Subcutaneous abdominal adipose tissue (tissue), 5 donors: ENCODE measurements around the gene WIZ.

ENCODE experiments used
- H3K27ac ChIP-seq: one replicate; pipeline ENCODE4 v1.7.0; 2013; ENCODE audit warnings: low read depth, mild to moderate bottlenecking, inconsistent platforms, low read length, moderate library complexity
- H3K27me3 ChIP-seq, 5 donors: one replicate each; pipeline ENCODE4 v1.7.0; 2013; ENCODE audit warnings: low read length in 5 of 5, inconsistent platforms in 1 of 5; ENCODE audit not compliant: control insufficient read depth in 5 of 5, insufficient read depth in 4 of 5
- H3K36me3 ChIP-seq, 5 donors: one replicate each; pipeline ENCODE4 v1.7.0; 2013; ENCODE audit warnings: low read length in 5 of 5; ENCODE audit not compliant: control insufficient read depth in 5 of 5, insufficient read depth in 5 of 5
- H3K4me1 ChIP-seq, 5 donors: one replicate each; pipeline ENCODE4 v1.7.0; 2013; ENCODE audit warnings: low read length in 5 of 5, mild to moderate bottlenecking in 3 of 5, moderate library complexity in 1 of 5; ENCODE audit not compliant: control insufficient read depth in 5 of 5, insufficient read depth in 5 of 5
- H3K4me3 ChIP-seq, 5 donors: one replicate each; pipeline ENCODE4 v1.7.0; 2013; ENCODE audit warnings: low read length in 5 of 5, low read depth in 1 of 5
- H3K9ac ChIP-seq, 5 donors: one replicate each; pipeline ENCODE4 v1.7.0; 2013; ENCODE audit warnings: low read length in 5 of 5, mild to moderate bottlenecking in 4 of 5, moderate library complexity in 3 of 5
- H3K9me3 ChIP-seq, 5 donors: one replicate each; pipeline ENCODE4 v1.7.0; 2013; ENCODE audit warnings: low read length in 5 of 5; ENCODE audit not compliant: control insufficient read depth in 5 of 5
- donor health status: healthy.
- donor health status: healthy.
- donor health status: healthy.
- donor health status: healthy.
- donor health status: healthy.

Gene WIZ

DNA sequence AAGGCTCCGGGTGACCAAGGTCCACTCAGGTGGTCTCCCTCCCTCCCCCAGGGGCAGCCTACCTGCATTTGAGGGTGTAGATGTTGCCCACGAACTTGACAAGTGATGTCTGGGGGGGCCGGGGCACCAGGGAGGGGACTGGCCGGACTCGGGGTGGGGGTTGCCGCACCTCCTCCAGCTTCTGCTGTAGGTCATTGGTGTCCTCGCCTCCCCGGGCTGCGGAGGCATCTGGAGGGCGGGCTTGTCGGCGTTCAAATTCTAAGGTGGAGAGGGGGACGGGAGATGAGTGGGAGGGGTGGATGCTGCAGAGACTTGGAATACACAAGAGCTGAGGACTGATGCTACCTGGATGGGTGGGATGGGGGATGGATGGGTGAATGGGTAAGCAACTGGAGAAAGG lies 25.6 kb downstream of the WIZ start:
- Histone ChIP-seq H3K36me3 (peaks cover 2 to 62% (median 56%) of the 10 kb centered on the region in 5 donors), H3K27me3 (no peaks in the 10 kb centered on the region), H3K27ac (no peak overlapping the region), H3K4me3 (no peak overlapping the region), H3K4me1 (peaks cover 0 to 23% (median 17%) of the 10 kb centered on the region in 5 donors), H3K9ac (no peak overlapping the region), H3K9me3 (peaks cover 0 to 7% (median 6%) of the 10 kb centered on the region in 5 donors)

DNA sequence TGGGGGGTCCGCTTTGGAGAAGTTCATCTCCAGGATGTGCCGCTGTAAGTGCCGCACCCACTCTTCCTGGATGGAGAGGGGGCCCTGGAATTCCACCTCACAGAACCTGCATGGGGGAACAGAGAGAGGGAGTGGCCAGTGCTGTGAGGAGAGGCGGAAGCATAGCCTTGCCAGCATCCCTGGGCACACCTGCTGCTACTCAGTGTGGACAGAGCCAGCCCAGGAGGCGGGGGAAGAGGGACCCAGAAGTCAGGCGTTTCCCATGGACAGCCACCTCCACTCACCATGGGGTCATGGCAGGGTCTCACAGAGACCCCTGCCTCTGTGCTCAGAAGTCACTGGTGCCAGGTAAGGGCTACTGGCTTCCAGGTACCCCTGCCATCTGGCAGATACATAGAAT lies 26.6 kb downstream of the WIZ start:
- H3K4me1 ChIP-seq, result peaks cover 0 to 24% (median 18%) of the 10 kb centered on the region in 5 donors
- no peak overlapping the region for H3K4me3 ChIP-seq
- H3K27ac ChIP-seq, result no peak overlapping the region
- peaks cover 2 to 59% (median 51%) of the 10 kb centered on the region in 5 donors for H3K36me3 ChIP-seq
- H3K9me3 ChIP-seq, result peaks cover 0 to 7% (median 6%) of the 10 kb centered on the region in 5 donors
- no peaks in the 10 kb centered on the region for H3K27me3 ChIP-seq
- H3K9ac ChIP-seq, result no peak overlapping the region

DNA sequence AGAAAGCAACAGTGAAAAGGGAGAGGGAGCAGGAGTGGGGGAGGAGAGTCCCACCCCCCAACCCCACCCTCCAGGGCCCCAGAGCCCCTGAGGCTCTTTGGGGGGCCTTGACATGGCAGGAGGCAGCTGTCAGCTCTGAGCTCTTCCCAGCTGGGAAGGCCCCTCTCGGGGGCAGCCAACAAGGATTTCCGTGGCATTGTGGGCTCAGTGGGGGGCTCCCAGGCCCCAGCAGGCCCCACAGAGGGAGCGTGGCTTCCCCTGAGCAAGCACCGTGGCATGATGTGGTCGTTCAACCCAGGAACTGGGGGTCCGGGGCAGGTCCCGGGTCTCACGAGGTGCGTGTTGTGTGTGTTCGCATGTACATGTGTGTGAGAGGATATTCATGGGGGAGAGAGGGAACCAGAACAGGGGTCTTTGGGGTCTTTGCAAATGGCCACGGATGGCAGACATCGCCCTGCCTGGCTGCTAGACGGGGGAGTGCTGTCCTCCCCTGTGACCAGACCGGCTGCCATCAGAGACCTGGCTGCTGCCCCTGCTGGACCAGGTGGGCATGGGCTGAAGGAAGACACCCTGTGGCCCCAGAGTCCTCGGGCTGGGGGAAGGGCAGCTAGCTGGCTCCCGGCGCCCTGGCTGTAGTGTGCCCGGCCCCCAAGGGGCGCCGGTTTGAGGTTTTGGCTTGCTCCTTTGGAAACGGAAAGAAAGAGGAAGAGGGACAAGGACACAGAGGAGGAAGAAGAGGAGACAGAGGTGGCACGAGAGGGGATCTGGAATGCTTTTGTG lies 27.3 kb downstream of the WIZ start:
- H3K9ac ChIP-seq, result no peak overlapping the region
- no peaks in the 10 kb centered on the region for H3K27me3 ChIP-seq
- H3K27ac ChIP-seq, result peak overlapping the region; percentile 41
- H3K36me3 ChIP-seq, result peaks cover 2 to 52% (median 48%) of the 10 kb centered on the region in 5 donors
- H3K4me1 ChIP-seq, result peaks cover 0 to 31% (median 25%) of the 10 kb centered on the region in 5 donors
- peaks cover 0 to 7% (median 6%) of the 10 kb centered on the region in 5 donors for H3K9me3 ChIP-seq
- H3K4me3 ChIP-seq, result no peak overlapping the region

DNA sequence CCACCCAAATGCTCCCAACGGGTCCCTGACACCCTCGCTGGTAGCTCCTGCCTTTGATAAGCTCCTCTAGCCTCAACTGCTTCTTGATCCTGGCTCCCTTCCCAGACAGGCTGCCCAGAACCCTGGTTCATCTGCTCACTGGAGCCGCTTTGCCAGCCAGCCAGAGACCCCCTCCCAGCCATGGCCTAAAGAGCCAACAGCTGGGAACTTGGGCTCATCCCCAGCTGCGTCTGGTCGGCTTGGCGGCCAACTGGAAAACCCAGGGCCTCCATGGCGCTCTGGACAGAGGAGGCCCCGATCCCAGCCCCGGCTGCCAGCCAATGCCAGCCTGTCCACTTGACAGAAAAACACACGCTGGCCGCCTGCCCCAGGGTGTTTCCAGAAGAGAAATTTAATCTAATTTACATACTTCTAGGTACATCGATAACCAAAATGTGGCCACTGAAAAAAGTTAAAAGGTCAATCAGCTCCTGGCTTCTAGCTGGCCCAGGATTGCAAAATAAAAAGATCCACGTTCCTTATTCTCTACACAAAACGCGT lies 28.0 kb downstream of the WIZ start:
- Histone ChIP-seq H3K36me3 (peaks cover 2 to 45% (median 41%) of the 10 kb centered on the region in 5 donors), H3K27ac (peak overlapping the region; percentile 41), H3K9ac (peak overlapping the region in 1 of 5 donors; percentile 47), H3K9me3 (peaks cover 0 to 7% (median 6%) of the 10 kb centered on the region in 5 donors), H3K27me3 (no peaks in the 10 kb centered on the region), H3K4me1 (peaks cover 3 to 38% (median 32%) of the 10 kb centered on the region in 5 donors), H3K4me3 (no peak overlapping the region)

DNA sequence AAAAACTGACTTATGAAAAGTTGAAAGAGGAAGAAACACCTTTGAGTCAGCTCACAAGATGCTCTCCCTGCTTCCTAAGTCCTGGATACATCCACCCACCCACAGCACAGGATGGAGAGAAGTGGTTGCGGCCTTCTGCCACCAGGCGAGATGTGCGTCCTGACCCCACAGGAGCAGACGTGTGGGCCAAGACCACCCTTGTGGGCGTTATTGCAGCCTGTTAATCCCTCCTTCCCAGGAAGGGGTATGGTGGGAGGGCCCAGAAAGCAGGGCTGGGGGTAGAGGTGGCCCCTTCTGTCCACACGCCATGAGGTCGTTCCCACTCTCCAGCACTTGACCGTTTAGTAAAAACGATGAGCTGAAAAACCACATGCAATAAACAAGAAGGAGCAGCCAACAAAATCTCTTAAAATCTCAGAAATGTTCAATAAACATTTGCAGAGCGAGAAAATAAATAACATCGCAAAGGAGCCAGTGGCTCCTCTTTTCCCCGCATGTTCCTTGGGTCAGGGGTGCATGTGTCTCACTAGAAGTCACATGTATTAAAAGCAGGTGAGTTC lies 28.5 kb downstream of the WIZ start:
- H3K9ac ChIP-seq, result peak overlapping the region in 1 of 5 donors; percentile 47
- no peak overlapping the region for H3K4me3 ChIP-seq
- H3K27me3 ChIP-seq, result no peaks in the 10 kb centered on the region
- peak overlapping the region; percentile 41 for H3K27ac ChIP-seq
- peaks cover 3 to 43% (median 37%) of the 10 kb centered on the region in 5 donors for H3K4me1 ChIP-seq
- H3K9me3 ChIP-seq, result peaks cover 0 to 7% (median 6%) of the 10 kb centered on the region in 5 donors
- peaks cover 0 to 40% (median 37%) of the 10 kb centered on the region in 5 donors for H3K36me3 ChIP-seq

DNA sequence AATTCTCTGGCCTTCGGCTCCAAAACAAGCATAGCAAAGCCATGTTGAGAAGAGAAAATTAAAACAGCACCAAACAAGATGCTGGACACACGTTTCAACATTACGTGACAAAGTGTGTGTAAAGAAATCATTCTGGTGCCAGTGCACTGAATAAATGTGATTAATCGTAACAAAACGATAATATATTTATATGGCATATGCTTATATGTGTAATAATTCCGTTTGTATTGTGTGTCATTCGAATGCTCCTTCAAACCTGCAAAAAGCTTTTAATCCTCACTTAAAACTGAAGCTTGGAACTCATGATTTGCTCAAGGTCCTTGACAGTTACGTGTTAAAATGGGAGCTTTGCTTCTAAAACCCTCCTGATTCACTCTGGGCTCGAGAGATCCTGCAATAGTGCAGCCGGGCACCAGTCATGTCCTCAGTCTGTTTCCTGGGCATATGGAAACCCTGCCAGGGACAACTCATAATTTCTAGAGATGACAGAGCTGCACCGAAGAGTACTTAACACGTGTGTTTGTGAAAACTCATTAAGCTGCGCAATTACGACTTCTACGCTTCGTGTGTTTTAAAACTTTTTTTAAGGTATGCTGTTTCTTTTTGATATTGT lies 30.2 kb downstream of the WIZ start:
- H3K4me1 ChIP-seq, result peaks cover 3 to 47% (median 40%) of the 10 kb centered on the region in 5 donors
- peak overlapping the region; percentile 74 to 99 (median 89) for H3K4me3 ChIP-seq
- H3K9me3 ChIP-seq, result peaks cover 0 to 7% (median 6%) of the 10 kb centered on the region in 5 donors
- H3K9ac ChIP-seq, result peak overlapping the region in 4 of 5 donors; percentile 28 to 80 (median 67)
- H3K36me3 ChIP-seq, result peaks cover 0 to 27% (median 24%) of the 10 kb centered on the region in 5 donors
- H3K27me3 ChIP-seq, result no peaks in the 10 kb centered on the region
- no peak overlapping the region for H3K27ac ChIP-seq

DNA sequence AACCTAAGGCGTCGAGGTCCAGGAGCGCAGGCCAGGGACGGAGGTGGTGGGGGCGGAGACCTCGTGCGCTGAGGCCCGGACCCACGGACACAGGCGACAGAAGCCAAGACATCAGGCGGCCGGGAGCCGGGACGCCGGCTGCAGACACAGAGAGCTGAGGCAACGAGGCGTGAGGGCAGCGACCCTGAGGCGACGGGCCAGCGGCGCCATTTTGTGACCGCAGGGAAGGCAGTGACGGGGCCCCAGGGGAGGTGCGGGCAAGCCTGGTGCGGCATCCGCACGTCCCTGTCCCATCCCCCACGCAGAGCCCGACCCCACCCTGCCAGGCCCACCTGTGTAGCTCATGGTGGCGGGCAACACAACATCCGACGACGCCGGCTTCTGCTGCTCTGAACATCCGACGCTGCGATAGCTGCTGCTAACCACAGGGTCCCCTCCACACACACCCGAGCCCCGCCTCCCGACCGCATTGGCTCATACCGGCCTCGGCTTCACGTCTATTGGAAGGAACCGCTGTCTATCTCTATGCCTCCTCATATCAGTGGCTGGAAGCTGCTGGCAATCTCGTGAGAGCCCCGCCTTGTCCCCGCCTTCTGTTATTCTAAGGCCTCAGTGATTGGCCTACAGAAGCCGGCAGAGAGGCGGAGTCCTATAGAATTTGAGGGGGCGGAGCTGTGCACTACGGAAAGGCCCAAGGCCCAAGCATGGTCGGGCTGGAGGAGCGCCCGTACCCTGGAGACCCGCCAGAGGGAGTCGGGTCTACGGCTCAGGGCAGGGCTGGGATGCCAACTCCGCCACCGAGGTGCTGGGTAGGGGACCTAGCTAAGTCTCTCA lies 31.0 kb downstream of the WIZ start, which contains the start of gene AKAP8L:
Gene AKAP8L, minus strand, starts transcription at position 410 of the 834 bp plus-strand sequence. Its CDS starts 65 bp downstream, at position 345.
- Histone ChIP-seq H3K4me1 (peaks cover 3 to 48% (median 40%) of the 10 kb centered on the region in 5 donors), H3K9ac (peak within 1 kb of the TSS; percentile 84 to 96 (median 92)), H3K4me3 (peak within 1 kb of the TSS; percentile 89 to 99 (median 96)), H3K27ac (peak within 1 kb of the TSS; percentile 94), H3K9me3 (peaks cover 0 to 7% (median 6%) of the 10 kb centered on the region in 5 donors), H3K36me3 (peaks cover 0 to 20% (median 17%) of the 10 kb centered on the region in 5 donors), H3K27me3 (no peaks in the 10 kb centered on the region)

DNA sequence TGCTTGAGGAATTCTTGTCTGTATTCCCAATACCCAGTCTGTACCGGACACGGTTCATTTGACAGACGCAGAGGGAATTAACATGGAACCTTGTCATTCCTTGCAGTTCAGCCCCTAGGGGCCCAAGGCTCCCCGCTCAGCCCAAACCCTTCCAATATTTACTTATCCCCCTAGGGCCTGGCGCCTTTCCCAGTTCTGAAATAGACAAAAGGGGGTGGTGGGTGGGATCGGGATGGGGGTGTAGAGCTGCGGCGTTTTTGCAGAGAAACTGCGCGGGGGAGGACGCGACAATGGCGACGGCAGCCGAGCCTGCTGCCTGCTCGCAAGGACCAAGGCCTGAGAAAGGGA lies 31.6 kb downstream of the WIZ start:
- Histone ChIP-seq H3K27me3 (no peaks in the 10 kb centered on the region), H3K36me3 (peaks cover 0 to 14% (median 11%) of the 10 kb centered on the region in 5 donors), H3K9me3 (peaks cover 0 to 4% (median 3%) of the 10 kb centered on the region in 5 donors), H3K4me1 (peaks cover 3 to 54% (median 46%) of the 10 kb centered on the region in 5 donors), H3K27ac (peak overlapping the region; percentile 94), H3K4me3 (peak overlapping the region; percentile 89 to 99 (median 96)), H3K9ac (peak overlapping the region; percentile 84 to 96 (median 92))

DNA sequence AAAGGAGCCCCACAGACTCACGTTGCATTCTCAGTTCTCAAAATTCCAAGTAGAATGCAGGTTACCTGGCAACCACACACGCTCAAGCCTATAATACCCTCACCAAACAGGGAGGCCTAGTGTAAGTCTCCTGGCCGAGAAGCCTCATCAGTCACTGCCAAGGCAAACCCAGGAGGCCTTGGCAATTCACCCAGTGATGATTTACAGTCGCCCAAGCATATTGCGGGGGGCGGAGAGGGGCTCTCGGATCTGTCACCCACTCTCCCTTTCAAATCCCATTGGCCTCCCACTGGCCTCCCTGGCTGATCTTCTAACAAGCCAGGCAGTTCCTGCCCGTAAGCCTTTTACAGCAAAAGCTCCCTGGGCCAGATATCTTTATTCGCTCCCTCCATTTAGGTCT lies 32.1 kb downstream of the WIZ start:
- peak overlapping the region; percentile 89 to 99 (median 96) for H3K4me3 ChIP-seq
- peak overlapping the region; percentile 94 for H3K27ac ChIP-seq
- peaks cover 3 to 59% (median 51%) of the 10 kb centered on the region in 5 donors for H3K4me1 ChIP-seq
- peak overlapping the region; percentile 84 to 96 (median 92) for H3K9ac ChIP-seq
- H3K36me3 ChIP-seq, result peaks cover 0 to 9% (median 7%) of the 10 kb centered on the region in 5 donors
- no peaks in the 10 kb centered on the region for H3K9me3 ChIP-seq
- H3K27me3 ChIP-seq, result no peaks in the 10 kb centered on the region
